KOPT-K1 (cell line): ENCODE measurements around the gene ICE1.

Source experiments
- H3K27ac ChIP-seq: fragments of 200-600 bp; sonication (generic); 2 replicates; pipeline ENCODE4 v1.5.1; 2016; ENCODE audit warnings: antibody characterized with exemption, mild to moderate bottlenecking, low read depth, low read length; ENCODE audit not compliant: poor library complexity, severe bottlenecking
- H3K36me3 ChIP-seq: fragments of 200-600 bp; sonication (generic); 2 replicates; pipeline ENCODE4 v1.5.1; 2017; ENCODE audit warnings: antibody characterized with exemption, mild to moderate bottlenecking, low read length, moderate library complexity; ENCODE audit not compliant: insufficient read depth
- H3K9me3 ChIP-seq: fragments of 200-600 bp; sonication (generic); 2 replicates; pipeline ENCODE4 v1.5.1; 2017; ENCODE audit warnings: antibody characterized with exemption, low read length, mild to moderate bottlenecking; ENCODE audit not compliant: insufficient read depth, poor library complexity, severe bottlenecking

ICE1 gene, protein sequence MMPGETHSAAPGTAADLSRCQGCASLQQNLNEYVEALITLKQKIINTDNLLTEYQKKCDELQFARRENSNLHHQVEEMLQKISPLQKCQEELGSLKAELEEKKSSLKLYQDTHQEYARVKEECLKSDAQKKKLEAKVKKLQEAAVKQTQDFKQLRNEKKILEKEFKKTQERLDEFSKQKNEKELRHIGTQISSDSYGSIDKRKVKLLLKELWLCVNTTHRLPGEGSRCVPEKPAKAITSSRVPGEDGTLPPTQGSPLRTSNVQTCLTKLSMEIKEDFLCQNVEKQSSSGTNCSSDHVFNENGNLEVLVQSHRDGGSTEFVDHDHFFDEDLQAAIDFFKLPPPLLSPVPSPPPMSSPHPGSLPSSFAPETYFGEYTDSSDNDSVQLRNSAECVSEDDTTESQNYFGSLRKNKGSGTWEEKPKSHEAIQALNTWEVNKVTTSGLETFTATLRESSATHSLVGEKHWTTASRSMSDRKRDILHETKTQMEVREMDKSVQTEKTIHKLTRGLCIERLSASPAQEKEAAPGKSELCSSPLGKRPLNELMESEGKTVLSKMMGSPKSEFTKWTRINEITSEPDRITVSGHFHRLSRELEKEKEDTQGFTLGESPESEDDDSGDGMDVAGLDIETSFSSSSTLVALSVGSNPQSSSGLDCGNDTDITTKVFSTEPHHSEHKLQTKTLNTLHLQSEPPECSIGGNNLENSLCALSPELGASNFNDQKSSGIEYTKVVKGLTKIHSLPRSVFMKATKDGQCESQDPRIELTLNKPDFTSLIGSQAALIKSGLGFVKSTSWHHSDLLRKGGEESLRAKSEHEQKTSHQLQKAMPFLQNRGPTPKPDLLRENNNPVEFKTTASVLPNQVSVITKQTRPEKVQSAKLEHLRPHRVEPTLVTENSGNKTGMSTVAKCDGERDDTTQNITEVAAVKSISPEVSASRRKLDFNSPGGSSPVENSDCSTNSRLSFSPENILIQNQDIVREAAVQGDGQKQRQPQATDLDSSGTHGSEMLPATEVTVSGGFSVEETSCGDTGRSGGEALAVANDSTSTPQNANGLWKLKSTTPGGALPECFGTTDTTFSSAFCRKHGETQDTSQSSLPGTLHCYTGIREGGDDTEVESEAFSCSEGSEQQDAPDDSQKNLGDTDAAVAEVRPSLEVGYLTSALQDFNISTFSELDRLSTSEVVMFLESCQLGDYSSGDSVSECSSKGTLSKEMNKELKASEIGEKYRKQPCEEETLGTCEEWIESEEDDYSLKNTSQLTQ (N-terminal part only)

DNA sequence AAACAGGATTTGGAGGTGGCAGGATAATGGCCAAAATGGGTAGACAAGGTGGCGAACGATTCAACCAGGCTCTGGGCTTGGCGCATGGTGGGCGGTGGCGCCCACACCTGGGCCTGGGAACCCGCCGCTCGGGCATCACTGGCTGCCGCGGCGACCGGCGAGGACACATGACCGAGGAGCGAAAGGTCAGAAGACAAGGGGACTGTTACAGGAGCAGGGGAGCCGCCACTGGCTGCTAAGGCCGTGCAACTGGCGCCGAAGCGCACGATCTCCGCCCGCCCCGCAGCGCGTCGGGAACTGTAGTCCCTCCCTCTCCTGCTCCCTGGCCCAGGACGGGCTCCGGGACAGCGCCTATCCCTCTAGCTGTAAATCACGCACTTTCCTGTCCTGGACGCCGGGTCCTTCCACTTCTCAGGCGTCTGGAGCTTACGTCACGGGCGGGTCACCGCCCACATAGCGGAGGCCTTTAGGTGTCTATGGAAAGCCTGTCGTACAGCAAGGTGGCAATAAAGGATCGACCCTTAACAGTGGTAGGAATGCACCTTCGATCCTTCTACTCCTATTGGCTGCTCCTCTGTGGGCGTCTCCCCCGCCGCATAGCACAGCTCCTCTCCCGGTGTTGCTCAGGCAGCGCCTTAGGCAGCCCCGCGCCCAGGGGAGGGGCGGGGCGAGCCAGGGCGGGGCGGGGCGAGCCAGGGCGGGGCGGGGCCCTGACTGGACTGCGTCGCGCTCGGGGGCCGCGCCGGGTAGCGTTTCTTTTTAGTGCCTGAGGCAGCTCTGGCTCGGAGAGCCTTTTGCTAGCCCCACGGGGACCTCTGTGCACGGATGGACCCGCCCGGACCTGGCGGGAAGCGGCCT lies at the start of gene ICE1:
Gene ICE1, plus strand, starts transcription at position 717 of the 858 bp plus-strand sequence. CDS start 239 bp downstream, outside the sequence.
- Histone ChIP-seq H3K36me3 (peaks cover 4% of the 10 kb centered on the region; the same call in 1 of the 2 replicates), H3K27ac (peak within 1 kb of the TSS; percentile 80), H3K9me3 (no peaks in the 10 kb centered on the region)

DNA sequence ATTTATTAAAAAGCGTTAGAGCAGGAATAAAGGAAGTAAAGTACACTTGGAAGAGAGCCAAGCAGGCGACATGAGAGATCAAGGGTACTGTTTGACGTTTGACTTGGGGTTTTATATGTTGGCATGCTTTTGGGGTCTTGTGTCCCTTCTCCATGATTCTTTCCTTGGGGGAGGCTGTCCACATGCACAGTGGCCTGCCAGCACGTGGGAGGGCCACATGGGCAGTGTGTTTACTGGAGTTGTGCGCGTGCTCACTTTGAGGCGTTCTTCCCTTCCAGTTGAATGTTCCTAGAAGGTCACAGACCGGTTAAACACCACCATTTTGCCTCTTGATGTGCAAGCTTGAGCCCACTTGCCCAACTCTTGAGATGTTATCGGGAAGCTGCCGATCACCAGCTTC lies 49.5 kb upstream of the ICE1 start:
- no peaks in the 10 kb centered on the region for H3K36me3 ChIP-seq
- H3K27ac ChIP-seq: no peak overlapping the region
- no peaks in the 10 kb centered on the region for H3K9me3 ChIP-seq

DNA sequence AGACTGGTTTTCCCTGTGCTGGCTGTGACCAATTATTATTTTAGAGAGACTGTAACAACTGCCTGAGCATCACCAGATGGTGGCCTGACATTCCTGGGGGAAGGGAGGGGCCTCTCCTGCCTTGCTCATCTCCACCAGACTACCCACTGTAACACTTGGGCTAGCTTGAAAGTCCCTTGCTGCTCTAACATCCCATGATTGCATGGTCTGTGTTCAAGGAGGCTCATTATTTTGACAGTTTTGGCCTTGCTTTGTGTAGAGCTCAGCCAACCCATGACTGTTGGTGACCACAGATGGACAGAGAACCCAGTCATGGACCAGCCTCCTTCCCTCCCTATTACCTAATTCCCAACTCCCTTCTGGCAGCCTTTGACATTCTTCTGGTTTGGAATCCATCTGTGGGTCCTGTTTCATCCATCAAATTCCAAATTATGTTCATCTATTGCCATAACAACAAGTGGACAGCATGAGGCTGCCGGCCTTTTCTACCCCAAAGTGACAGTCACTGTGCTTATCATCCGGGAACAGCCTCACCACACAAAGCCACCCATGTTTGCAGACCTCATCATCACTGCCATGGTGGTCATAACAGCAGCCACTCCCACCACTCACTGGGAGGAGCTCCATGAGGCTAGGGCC lies 49.0 kb upstream of the ICE1 start:
- no peaks in the 10 kb centered on the region for H3K36me3 ChIP-seq
- H3K9me3 ChIP-seq: no peaks in the 10 kb centered on the region
- no peak overlapping the region for H3K27ac ChIP-seq

DNA sequence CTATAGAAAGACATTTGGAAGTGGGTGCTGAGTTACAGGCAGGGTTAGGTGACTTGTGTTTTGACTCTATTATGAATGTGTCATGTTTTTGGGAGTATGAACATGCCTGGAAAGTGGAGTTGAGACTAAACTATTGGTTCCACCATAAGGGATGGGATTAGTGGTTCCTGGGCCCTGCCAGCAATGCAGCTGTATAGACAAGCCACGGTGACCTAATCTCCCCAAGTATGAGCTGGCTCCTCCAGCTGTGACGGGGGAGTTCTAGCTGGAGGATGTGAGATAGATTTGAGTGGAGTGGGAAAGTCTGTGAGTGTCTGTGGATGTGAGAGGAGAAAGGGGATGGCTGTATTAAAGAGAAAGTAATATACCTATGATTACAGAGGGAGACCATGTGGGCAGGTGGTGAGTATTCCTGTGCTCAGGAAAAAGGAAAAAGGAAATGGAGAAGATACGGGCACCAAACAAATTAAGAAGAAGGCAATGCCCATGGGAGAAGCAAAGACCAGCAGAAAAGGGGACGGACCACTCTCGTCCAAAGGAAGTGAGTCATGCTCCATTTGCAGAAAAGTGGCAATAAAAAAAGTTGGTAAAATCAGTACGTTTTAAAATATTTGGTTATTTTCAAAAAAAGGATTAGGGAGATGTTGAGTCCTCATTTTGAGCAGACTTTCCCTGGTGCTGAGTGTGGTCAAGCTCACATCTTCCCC lies 48.3 kb upstream of the ICE1 start:
- Histone ChIP-seq H3K27ac (no peak overlapping the region), H3K9me3 (peaks cover 2% of the 10 kb centered on the region), H3K36me3 (no peaks in the 10 kb centered on the region)

DNA sequence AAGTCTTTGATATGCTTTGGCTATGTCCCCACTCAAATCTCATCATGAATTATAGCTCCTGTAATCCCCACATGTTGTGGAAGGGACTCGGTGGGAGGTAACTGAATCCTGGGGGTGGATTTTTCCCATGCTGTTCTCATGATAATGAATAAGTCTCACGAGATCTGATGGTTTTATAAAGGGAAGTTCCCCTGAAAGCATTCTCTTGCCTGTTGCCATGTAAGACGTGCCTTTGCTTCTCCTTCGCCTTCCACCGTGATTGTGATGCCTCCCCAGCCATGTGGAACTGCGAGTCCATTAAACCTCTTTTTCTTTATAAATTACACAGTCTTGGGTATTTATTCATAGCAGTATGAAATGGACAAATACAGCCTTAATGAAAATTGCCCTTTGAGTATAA lies 44.7 kb upstream of the ICE1 start:
- Histone ChIP-seq H3K27ac (no peak overlapping the region), H3K36me3 (no peaks in the 10 kb centered on the region), H3K9me3 (peaks cover 4% of the 10 kb centered on the region)

DNA sequence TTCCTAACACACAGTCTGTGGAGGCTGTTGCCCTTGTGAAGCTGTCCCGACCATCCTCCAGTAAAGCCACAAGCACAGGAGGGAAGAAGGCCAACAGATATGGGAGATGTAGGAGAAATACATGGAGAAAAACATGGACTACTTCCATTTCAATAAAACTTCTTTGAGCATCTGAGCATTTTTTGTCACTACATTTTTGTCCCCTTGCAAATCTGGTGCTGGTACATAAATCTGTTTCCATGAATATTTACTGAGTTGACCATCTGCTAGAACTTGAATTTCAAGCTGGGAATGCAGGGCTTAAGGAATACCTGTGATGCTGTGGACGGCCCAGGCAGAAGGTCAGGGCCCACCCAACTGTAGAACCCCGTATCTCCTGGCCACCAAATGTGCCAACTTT lies 43.9 kb upstream of the ICE1 start:
- no peak overlapping the region for H3K27ac ChIP-seq
- no peaks in the 10 kb centered on the region for H3K36me3 ChIP-seq
- H3K9me3 ChIP-seq: peaks cover 4% of the 10 kb centered on the region

DNA sequence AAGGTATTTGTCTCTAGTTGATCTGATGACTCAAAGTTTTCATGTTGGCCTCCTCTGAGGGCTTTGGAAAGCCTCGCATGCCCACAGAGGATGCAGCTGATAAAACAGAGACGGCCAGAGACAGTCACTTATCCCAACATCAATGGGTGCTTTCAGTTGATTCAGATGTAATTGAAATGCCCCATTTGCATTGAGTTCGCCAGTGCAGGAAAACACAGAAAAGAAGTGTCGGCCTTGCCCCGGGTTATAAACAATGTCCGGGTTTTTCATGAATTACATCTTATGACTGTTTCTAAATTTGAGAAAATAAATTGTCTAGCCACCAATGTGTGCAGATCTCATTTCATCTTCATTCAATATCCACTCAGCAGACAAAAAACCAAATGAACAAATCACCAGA lies 42.2 kb upstream of the ICE1 start:
- H3K9me3 ChIP-seq: peaks cover 4% of the 10 kb centered on the region
- H3K27ac ChIP-seq: no peak overlapping the region
- H3K36me3 ChIP-seq: no peaks in the 10 kb centered on the region

DNA sequence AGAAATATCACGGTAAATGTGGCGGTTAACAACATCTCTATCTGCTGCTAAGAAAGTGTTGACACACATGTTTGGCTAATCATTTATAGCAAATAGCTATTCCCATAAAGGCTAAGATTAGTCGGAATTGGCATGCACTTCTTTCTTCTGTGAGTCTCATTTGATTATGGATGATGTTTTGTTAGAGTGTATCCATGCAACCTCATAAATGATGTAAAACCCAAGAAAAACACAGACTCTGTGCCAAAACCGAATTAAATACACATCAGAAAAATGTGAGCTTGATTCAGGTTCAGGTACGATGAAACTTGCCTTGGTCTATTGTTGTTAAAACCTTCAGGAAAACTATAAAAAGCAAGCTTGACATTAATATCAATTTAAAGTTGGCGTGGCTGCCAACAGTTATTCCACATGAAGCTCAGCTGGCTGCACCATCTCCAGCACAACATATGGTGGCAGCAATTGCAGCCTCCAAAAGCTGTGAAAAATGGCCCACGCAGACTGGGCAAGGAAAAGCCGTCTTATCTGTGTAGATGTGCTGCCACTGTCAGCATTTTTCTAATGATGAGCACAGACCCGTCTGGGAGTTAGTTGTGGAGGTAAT lies 41.1 kb upstream of the ICE1 start:
- Histone ChIP-seq H3K9me3 (peaks cover 4% of the 10 kb centered on the region), H3K27ac (no peak overlapping the region), H3K36me3 (no peaks in the 10 kb centered on the region)

DNA sequence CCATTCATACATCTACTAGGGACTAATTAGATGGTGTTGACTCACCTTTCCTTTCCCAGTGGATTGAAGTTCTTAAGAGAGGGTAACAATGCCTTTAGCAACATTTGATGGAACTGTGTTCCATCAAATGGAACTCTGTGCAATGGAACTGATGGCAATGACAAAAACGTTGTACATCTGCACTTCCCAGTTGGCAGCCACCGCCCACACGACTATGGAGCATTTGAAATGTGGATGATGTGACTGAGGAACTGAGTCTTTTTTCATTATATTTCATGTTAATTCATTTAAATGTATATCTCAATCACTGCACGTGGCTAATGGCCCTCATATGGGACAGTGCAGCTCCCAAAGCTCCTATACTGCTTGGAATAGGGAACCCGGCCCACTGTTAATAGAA lies 39.0 kb upstream of the ICE1 start:
- H3K27ac ChIP-seq: no peak overlapping the region
- H3K9me3 ChIP-seq: peaks cover 4% of the 10 kb centered on the region
- no peaks in the 10 kb centered on the region for H3K36me3 ChIP-seq

DNA sequence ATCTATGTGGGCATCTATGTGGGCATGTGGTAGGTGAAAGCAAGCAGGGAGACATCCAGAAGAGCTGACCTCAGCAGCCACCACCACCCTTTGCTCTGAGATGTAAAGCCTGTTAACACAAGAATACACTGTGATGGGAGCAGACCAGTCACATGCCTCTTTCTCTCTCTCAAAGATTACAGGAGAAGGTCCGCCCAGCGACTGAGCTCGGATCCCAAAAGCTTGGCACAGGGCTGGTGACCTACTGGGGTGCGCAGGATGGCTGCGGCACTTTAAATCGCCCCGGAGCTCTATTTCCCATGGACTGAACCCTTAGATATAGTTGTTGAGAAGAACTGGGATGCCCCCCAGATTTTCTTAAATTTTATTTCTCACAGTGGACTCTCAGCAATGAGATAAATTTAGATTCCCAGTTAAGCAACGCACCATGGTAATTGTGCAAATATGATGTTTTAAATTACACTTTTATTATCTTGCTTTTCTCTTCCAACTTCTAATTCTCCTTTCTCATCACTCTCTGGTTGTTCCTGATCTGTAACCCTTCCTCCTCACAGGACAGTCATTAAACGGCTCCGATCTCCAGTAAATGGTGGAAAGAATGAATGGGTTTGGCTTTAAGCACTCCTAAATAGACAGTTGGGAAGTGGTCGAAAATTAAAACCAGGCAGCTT lies 37.7 kb upstream of the ICE1 start:
- Histone ChIP-seq H3K9me3 (no peaks in the 10 kb centered on the region), H3K36me3 (no peaks in the 10 kb centered on the region), H3K27ac (no peak overlapping the region)

DNA sequence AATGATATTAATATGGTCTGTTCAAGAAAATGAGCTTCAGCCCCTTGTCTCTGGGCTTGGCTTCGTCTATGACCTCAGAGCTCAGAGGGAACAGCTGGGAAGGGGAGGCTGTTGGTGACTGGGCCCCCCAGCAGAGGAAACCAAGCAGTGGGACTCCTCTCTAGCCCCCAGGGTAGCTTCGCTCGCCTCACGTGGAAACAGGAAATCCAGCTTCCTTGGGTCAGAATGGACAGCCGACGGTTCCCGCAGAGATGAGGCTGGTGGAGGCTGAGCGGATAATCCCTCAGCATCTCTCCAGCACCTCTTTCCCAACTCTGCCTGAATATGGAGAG lies 37.2 kb upstream of the ICE1 start:
- H3K36me3 ChIP-seq: no peaks in the 10 kb centered on the region
- H3K27ac ChIP-seq: no peak overlapping the region
- no peaks in the 10 kb centered on the region for H3K9me3 ChIP-seq

DNA sequence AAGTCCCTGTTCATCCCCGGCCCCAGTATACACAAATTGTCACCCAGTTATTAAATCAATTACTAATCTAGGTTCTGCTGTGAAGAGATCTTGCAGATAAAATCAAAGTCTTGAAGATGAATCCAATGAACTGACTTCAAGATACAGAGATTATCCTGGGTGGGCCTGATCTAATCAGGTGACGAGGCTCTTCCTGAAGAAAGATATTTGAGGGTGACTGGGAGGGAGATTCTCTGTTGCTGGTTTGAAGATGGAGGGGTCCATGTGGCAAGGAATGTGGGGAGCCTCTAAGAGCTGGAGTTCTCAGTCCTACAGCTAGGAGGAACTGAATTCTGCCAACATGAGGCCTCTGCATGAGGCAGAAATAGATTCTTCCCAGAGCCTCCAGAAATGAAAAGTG lies 36.1 kb upstream of the ICE1 start:
- H3K27ac ChIP-seq: no peak overlapping the region
- no peaks in the 10 kb centered on the region for H3K9me3 ChIP-seq
- no peaks in the 10 kb centered on the region for H3K36me3 ChIP-seq

DNA sequence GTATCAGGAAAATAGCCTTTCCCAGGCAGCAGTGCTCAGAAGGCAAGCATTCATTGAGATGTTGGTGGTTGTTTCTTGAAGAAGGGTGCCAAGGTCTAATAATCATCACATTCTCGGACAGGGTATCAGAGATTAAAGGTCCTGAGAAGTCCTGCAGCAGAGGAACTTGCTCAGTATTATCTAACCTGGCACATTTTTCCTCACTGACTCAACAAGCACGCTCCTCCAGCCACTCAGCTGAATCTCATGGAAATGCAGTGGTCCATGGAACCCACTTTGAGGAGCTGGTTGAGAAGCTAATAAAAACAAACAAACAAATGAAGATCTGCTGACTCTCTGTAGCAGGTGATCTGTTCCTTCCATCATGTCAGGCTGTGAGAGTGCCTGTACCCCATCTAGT lies 35.3 kb upstream of the ICE1 start:
- H3K36me3 ChIP-seq: no peaks in the 10 kb centered on the region
- H3K9me3 ChIP-seq: no peaks in the 10 kb centered on the region
- no peak overlapping the region for H3K27ac ChIP-seq
